Kidney (tissue), 14 donors: ENCODE results near the gene SMIM24. TPM values are rescaled to one million over a fixed set of nuclear protein-coding genes. Genes with fewer than 3 reads are reported as not detected.

Experiments
- DNase-seq, 5 donors: peaks; one replicate each; pipeline ENCODE4 v3.0.0-alpha.2; 2013 to 2020
- FAIRE-seq: peaks from 2 replicates; lab custom pipeline; 2012; peaks lifted over from hg19 to GRCh38; lab: Jason Lieb, UNC
- H3K27ac ChIP-seq, 2 donors: one replicate each; pipeline ENCODE4 v1.7.0; 2013; ENCODE audit warnings: low read depth in 2 of 2, low read length in 2 of 2, inconsistent platforms in 1 of 2
- H3K27me3 ChIP-seq: one replicate; pipeline ENCODE4 v1.7.1; 2013; ENCODE audit warnings: low read length, inconsistent platforms; ENCODE audit not compliant: control insufficient read depth, insufficient read depth
- H3K36me3 ChIP-seq, 3 donors: one replicate each; pipeline versions ENCODE4 v1.7.0 to v1.7.1; 2013; ENCODE audit warnings: low read length in 3 of 3, control low read depth in 1 of 3, inconsistent platforms in 1 of 3; ENCODE audit not compliant: insufficient read depth in 3 of 3, control insufficient read depth in 2 of 3
- H3K4me1 ChIP-seq, 3 donors: one replicate each; pipeline versions ENCODE4 v1.7.0 to v1.7.1; 2013; ENCODE audit warnings: low read length in 3 of 3, inconsistent platforms in 1 of 3, low read depth in 1 of 3; ENCODE audit not compliant: control insufficient read depth in 2 of 3, insufficient read depth in 2 of 3
- H3K4me3 ChIP-seq, 3 donors: one replicate each; pipeline versions ENCODE4 v1.7.0 to v1.8.1; 2013; ENCODE audit warnings: low read length in 3 of 3, control low read depth in 1 of 3, inconsistent platforms in 1 of 3
- H3K9ac ChIP-seq, 3 donors: one replicate each; pipeline versions ENCODE4 v1.7.0 to v1.7.1; 2013; ENCODE audit warnings: low read length in 3 of 3, control low read depth in 1 of 3, inconsistent platforms in 1 of 3
- H3K9me3 ChIP-seq, 3 donors: one replicate each; pipeline versions ENCODE4 v1.7.0 to v1.7.1; 2013; ENCODE audit warnings: low read length in 3 of 3, control low read depth in 1 of 3, inconsistent platforms in 1 of 3; ENCODE audit not compliant: control insufficient read depth in 2 of 3, insufficient read depth in 1 of 3
- CTCF ChIP-seq: IDR thresholded peaks from 3 replicates; pipeline ENCODE4 v1.5.1; 2012; ENCODE audit warnings: mild to moderate bottlenecking, moderate library complexity, borderline replicate concordance; ENCODE audit not compliant: insufficient read depth; ENCODE audit errors: extremely low read depth
- intact Hi-C: fragments of 100-400 bp; cut with DNase I; formaldehyde crosslinking; loops from one replicate; pipeline ENCODE4 v1.11.1; 2022
- polyA plus RNA-seq: library from polyadenylated mRNA; stranded (reverse); fragments of 350-450 nt; fragmentation: Illumina TruSeq; extraction: RNeasy Lipid Tissue Mini Kit (QIAGEN cat#74804); gene quantifications from one replicate; pipeline ENCODE4 v1.2.3, GENCODE V29; 2014; ENCODE audit warnings: low read depth, low replicate concordance; ENCODE audit not compliant: insufficient read depth
- total RNA-seq: library from RNA; stranded (reverse); fragmentation: NEBNext Ultra II Directional; extraction: Animal tissue kit (Norgen Biotek cat#: 25700); gene quantifications from one replicate; pipeline ENCODE4 v1.2.1, GENCODE V29; 2021
- donor health status: control.
- donor health status: control.
- donor health status: control.
- donor health status: control.
- donor health status: control.
- donor health status: DM: yes; HTN: yes; CAD: no.
- donor health status: Normal renal cell carcinoma (clear cell type).

SMIM24 gene
- total and polyA plus RNA-seq, 2 donors from 2014 or later: 49.8 to 1,108 TPM

- Histone ChIP-seq H3K4me3 (no peak overlapping the region), H3K9ac (no peak overlapping the region), H3K27me3 (no peaks in the 10 kb centered on the region), H3K9me3 (no peaks in the 10 kb centered on the region), H3K4me1 (peaks cover 0 to 11% (median 0%) of the 10 kb centered on the region in 3 donors), H3K27ac (no peak overlapping the region), H3K36me3 (peaks cover 2 to 14% (median 7%) of the 10 kb centered on the region in 3 donors)
- TF ChIP-seq CTCF: no peak
- DNase-seq: no peak
- FAIRE-seq: no peak
- intact Hi-C loops: no loop called here
These were observed 14.2 kb upstream of the SMIM24 start for GRCh38 chr19:3494559-3494958.

- H3K27me3 ChIP-seq: no peaks in the 10 kb centered on the region
- no peak for TF ChIP-seq CTCF
- no peak overlapping the region for H3K27ac ChIP-seq
- intact Hi-C loops: no loop called here
- no peak overlapping the region for H3K9ac ChIP-seq
- peaks cover 2 to 14% (median 7%) of the 10 kb centered on the region in 3 donors for H3K36me3 ChIP-seq
- H3K4me3 ChIP-seq: no peak overlapping the region
- H3K4me1 ChIP-seq: peaks cover 0 to 8% (median 0%) of the 10 kb centered on the region in 3 donors
- FAIRE-seq (no peak), DNase-seq (no peak)
- no peaks in the 10 kb centered on the region for H3K9me3 ChIP-seq
These were observed 13.7 kb upstream of the SMIM24 start for GRCh38 chr19:3494051-3494450.

- intact Hi-C loops: no loop called here
- no peak overlapping the region for H3K27ac ChIP-seq
- no peak overlapping the region for H3K4me3 ChIP-seq
- H3K27me3 ChIP-seq: no peaks in the 10 kb centered on the region
- no peak for TF ChIP-seq CTCF
- H3K9me3 ChIP-seq: no peaks in the 10 kb centered on the region
- peaks cover 2 to 14% (median 7%) of the 10 kb centered on the region in 3 donors for H3K36me3 ChIP-seq
- FAIRE-seq (no peak), DNase-seq (no peak)
- peaks cover 0 to 4% (median 0%) of the 10 kb centered on the region in 3 donors for H3K4me1 ChIP-seq
- no peak overlapping the region for H3K9ac ChIP-seq
These were observed 13.3 kb upstream of the SMIM24 start for GRCh38 chr19:3493651-3494050.

GRCh38 chr19:3492919-3493318 is 12.6 kb upstream of the SMIM24 start:
- Histone ChIP-seq H3K4me1 (peaks cover 0 to 3% (median 0%) of the 10 kb centered on the region in 3 donors), H3K9me3 (no peaks in the 10 kb centered on the region), H3K4me3 (no peak overlapping the region), H3K36me3 (peaks cover 2 to 14% (median 7%) of the 10 kb centered on the region in 3 donors), H3K27me3 (no peaks in the 10 kb centered on the region), H3K27ac (no peak overlapping the region), H3K9ac (no peak overlapping the region)
- TF ChIP-seq CTCF: no peak
- DNase-seq (no peak), FAIRE-seq (no peak)
- intact Hi-C loops: no loop called here
